Measurements from ENCODE around the gene NFS1.

Gene NFS1

GRCh38 chr20:35635652-35636051, 63.5 kb downstream of the NFS1 start:
- DNase-seq = no peak

DNA sequence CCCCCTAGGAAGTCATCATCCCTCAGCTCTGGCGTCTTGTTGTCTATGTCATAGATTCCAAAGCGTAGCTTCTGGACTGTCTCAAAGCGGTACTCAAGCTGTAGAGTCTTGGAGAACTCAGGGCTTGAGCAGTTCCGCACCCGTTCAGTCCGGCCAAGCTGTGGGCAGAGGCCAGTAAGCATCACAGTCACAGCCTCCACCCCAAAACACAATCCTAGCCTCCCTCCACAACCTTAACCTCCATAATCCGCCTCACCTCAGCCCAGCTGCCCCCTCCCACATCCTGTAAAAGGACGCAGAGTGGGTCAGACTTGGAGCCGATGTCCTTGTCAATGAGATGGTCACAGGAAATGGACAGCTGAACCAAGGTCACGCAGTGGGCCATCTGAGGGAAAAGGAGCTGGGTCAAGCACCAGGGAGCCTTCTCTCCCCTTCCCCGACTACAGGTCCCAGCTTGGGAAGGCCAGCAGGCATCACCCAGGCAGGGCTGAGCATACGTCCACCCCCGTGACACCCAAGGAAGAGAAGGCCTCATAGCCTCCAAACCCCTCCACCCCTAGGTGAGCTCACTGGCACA, 66.5 kb downstream of the NFS1 start:
- DNase-seq = no peak

- DNase-seq = no peak
These were observed 68.5 kb downstream of the NFS1 start for GRCh38 chr20:35630636-35631035.

- no peak for DNase-seq
These were observed 69.6 kb downstream of the NFS1 start for GRCh38 chr20:35629427-35630145.

GRCh38 chr20:35627121-35627520, 72.0 kb downstream of the NFS1 start:
- DNase-seq = no peak

- no peak for DNase-seq
These were observed 72.7 kb downstream of the NFS1 start for GRCh38 chr20:35626386-35627001.

- no peak for DNase-seq
These were observed 73.4 kb downstream of the NFS1 start for GRCh38 chr20:35625584-35626385.

- DNase-seq = no peak
These were observed 77.6 kb downstream of the NFS1 start for GRCh38 chr20:35621560-35621946.

- no peak for DNase-seq
These were observed 78.2 kb downstream of the NFS1 start for GRCh38 chr20:35620818-35621559.

- peak; percentile 91 for DNase-seq
These were observed 79.7 kb downstream of the NFS1 start for GRCh38 chr20:35619196-35620095.

- peak; percentile 44 for DNase-seq
These were observed 80.7 kb downstream of the NFS1 start for GRCh38 chr20:35618263-35619131.

All from activated CD4-positive, alpha-beta T cell treated with anti-CD3 and anti-CD28 coated beads, Interleukin-2, Interleukin-6, amounts not matched to agents 100 ng/mL and 50 ng/mL, durations not matched to agents 16 hours and 8 hours (primary cell).